Subcutaneous abdominal adipose tissue (tissue), 5 donors: ENCODE results near the gene BABAM2.
"Not testable (repeated sequence)": the region's sequence is repeated elsewhere in the genome, so short reads cannot be mapped to it uniquely, and the experiment has no call there.

Experiments used
- H3K27ac ChIP-seq: one replicate; pipeline ENCODE4 v1.7.0; 2013; ENCODE audit warnings: low read depth, mild to moderate bottlenecking, inconsistent platforms, low read length, moderate library complexity
- H3K27me3 ChIP-seq, 5 donors: one replicate each; pipeline ENCODE4 v1.7.0; 2013; ENCODE audit warnings: low read length in 5 of 5, inconsistent platforms in 1 of 5; ENCODE audit not compliant: control insufficient read depth in 5 of 5, insufficient read depth in 4 of 5
- H3K36me3 ChIP-seq, 5 donors: one replicate each; pipeline ENCODE4 v1.7.0; 2013; ENCODE audit warnings: low read length in 5 of 5; ENCODE audit not compliant: control insufficient read depth in 5 of 5, insufficient read depth in 5 of 5
- H3K4me1 ChIP-seq, 5 donors: one replicate each; pipeline ENCODE4 v1.7.0; 2013; ENCODE audit warnings: low read length in 5 of 5, mild to moderate bottlenecking in 3 of 5, moderate library complexity in 1 of 5; ENCODE audit not compliant: control insufficient read depth in 5 of 5, insufficient read depth in 5 of 5
- H3K4me3 ChIP-seq, 5 donors: one replicate each; pipeline ENCODE4 v1.7.0; 2013; ENCODE audit warnings: low read length in 5 of 5, low read depth in 1 of 5
- H3K9ac ChIP-seq, 5 donors: one replicate each; pipeline ENCODE4 v1.7.0; 2013; ENCODE audit warnings: low read length in 5 of 5, mild to moderate bottlenecking in 4 of 5, moderate library complexity in 3 of 5
- H3K9me3 ChIP-seq, 5 donors: one replicate each; pipeline ENCODE4 v1.7.0; 2013; ENCODE audit warnings: low read length in 5 of 5; ENCODE audit not compliant: control insufficient read depth in 5 of 5
- donor health status: healthy.
- donor health status: healthy.
- donor health status: healthy.
- donor health status: healthy.
- donor health status: healthy.

The BABAM2 gene

DNA sequence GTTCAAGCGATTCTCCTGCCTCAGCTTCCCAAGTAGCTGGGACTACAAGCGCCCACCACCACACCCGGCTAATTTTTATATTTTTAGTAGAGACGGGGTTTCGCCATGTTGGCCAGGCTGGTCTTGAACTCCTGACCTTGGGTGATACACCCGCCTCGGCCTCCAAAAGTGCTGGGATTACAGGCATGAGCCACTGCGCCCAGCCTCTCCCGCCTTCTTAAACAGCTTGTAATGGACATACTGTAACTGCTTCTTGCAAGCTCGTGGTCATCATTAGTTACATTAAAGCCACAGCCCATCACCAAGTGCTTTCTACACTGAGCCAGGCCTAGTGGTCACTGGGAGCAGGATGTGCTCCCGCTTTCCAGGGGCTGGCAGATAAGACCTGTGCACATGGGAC lies 444.7 kb downstream of the BABAM2 start:
- not testable (repeated sequence) for H3K27me3 ChIP-seq, H3K9me3 ChIP-seq, H3K9ac ChIP-seq, H3K4me3 ChIP-seq, H3K36me3 ChIP-seq, H3K27ac ChIP-seq
- H3K4me1 ChIP-seq, result peaks cover 9 to 45% (median 34%) of the 10 kb centered on the region in 5 donors

DNA sequence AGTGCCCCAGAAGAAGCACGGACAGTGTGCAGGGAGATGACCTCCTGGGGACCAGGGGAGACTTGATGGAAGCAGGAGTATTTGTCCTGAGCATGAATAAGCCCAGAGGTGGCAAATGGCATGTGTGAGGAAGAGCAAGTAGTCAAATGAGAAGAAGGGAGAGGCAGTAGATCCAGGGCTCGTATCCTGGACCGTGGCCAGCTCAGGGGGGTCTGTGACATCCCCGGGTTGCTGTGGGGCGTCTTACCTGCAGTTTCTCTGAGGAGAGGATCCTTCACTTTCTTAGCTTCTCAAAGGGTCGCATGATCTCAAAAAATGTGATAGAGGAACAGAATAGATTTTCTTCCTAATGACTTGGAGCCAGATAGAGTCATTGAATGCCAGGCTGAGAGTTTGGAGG lies 445.1 kb downstream of the BABAM2 start:
- H3K27ac ChIP-seq, result no peak overlapping the region
- H3K9me3 ChIP-seq, result no peaks in the 10 kb centered on the region
- peaks cover 9 to 47% (median 34%) of the 10 kb centered on the region in 5 donors for H3K4me1 ChIP-seq

DNA sequence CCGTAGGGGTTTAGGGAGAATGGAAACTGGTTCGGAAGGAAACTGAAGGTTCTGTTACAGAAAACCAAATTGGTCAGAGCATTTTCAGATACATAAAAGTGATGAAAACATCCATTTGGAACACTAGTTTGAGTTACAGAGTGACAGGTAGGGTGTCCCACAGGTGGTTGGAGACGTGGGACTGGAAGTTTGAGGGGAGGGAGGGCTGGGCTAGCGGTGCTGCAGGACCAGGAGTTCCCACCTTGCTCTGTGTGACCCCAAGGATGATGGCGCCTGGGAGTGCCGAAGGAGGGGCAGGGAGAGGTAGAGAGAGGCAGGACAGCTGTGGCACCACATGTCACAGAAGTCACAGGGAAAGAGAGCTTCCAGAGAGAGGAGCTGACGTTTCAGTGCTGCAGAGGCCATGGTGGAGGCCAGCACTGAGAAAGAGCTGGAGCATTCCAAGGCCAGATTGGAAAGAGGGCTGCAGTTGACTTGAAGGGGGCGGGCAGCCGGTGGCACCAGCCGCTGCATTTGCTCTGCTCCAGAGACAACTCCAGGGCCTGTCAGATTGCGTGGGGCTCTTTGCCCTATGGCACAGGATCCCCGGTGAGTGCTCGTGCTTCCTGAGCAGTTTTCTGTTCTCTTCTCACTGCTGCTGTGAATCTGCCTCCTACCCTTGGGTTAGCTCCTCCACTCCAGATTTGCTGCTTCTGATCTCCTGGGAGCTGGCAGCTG lies 445.9 kb downstream of the BABAM2 start:
- Histone ChIP-seq H3K27ac (no peak overlapping the region), H3K4me1 (peaks cover 9 to 47% (median 34%) of the 10 kb centered on the region in 5 donors), H3K9ac (no peak overlapping the region), H3K27me3 (no peaks in the 10 kb centered on the region), H3K36me3 (peaks cover 0 to 4% (median 0%) of the 10 kb centered on the region in 5 donors), H3K9me3 (no peaks in the 10 kb centered on the region), H3K4me3 (no peak overlapping the region)

More for the DNA sequence above, 445.1 kb downstream of the BABAM2 start:
- Histone ChIP-seq H3K9ac (no peak overlapping the region), H3K4me3 (no peak overlapping the region), H3K27me3 (no peaks in the 10 kb centered on the region), H3K36me3 (peaks cover 0 to 4% (median 0%) of the 10 kb centered on the region in 5 donors)

DNA sequence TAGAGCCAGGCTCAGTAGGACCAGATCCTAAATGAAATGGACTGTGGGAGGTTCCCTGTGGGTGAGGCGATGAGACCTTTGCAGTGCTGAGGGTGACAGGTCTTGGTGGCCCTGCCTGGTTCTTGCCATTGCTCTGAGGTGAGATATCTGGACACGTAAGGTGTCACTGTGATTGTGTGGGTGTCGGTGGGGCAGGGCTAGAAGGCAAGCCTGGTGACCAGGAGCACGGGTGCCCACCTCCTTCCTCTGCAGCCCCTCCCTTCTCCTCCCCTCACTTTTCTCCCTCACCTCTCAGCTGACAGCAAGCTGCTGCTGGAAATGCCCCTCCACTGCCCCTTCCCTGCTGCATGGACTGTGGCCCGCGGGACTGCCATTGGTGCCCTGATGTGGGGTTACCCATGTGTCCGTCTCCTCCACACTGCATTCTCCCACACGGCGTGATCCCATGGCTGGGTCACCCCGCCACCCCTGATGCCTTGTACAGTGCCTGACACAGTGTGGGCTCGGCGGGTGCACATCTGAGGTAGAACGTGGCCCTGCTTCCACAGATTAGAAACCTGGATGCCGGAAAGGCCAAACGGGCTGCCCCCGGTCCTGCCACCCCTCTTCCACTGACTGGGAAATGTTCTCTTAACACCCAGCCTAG lies 446.6 kb downstream of the BABAM2 start:
- H3K4me3 ChIP-seq, result no peak overlapping the region
- peaks cover 9 to 52% (median 35%) of the 10 kb centered on the region in 5 donors for H3K4me1 ChIP-seq
- peak overlapping the region in 1 of 5 donors; percentile 37 for H3K9ac ChIP-seq
- H3K9me3 ChIP-seq, result no peaks in the 10 kb centered on the region
- H3K27me3 ChIP-seq, result no peaks in the 10 kb centered on the region
- H3K27ac ChIP-seq, result no peak overlapping the region
- peaks cover 0 to 4% (median 0%) of the 10 kb centered on the region in 5 donors for H3K36me3 ChIP-seq

- peak overlapping the region in 1 of 5 donors; percentile 26 for H3K4me3 ChIP-seq
- H3K27ac ChIP-seq, result peak overlapping the region; percentile 58
- H3K36me3 ChIP-seq, result peaks cover 0 to 4% (median 0%) of the 10 kb centered on the region in 5 donors
- H3K9ac ChIP-seq, result peak overlapping the region in 2 of 5 donors; percentile 19 to 37
- H3K27me3 ChIP-seq, result no peaks in the 10 kb centered on the region
- peaks cover 14 to 61% (median 44%) of the 10 kb centered on the region in 5 donors for H3K4me1 ChIP-seq
- H3K9me3 ChIP-seq, result no peaks in the 10 kb centered on the region
Observed at GRCh38 chr2:28338046-28338817, 447.7 kb downstream of the BABAM2 start.

GRCh38 chr2:28338831-28339321 lies 448.3 kb downstream of the BABAM2 start:
- H3K27ac ChIP-seq, result peak overlapping the region; percentile 58
- H3K9ac ChIP-seq, result peak overlapping the region in 1 of 5 donors; percentile 25

GRCh38 chr2:28339516-28340175 lies 449.1 kb downstream of the BABAM2 start:
- Histone ChIP-seq H3K9me3 (no peaks in the 10 kb centered on the region), H3K4me1 (peaks cover 10 to 48% (median 35%) of the 10 kb centered on the region in 5 donors), H3K36me3 (peaks cover 0 to 4% (median 0%) of the 10 kb centered on the region in 5 donors), H3K27me3 (no peaks in the 10 kb centered on the region), H3K4me3 (no peak overlapping the region), H3K27ac (no peak overlapping the region), H3K9ac (no peak overlapping the region)

More at GRCh38 chr2:28338831-28339321, 448.3 kb downstream of the BABAM2 start:
- H3K4me1 ChIP-seq, result peaks cover 10 to 56% (median 38%) of the 10 kb centered on the region in 5 donors
- H3K27me3 ChIP-seq, result no peaks in the 10 kb centered on the region
- H3K4me3 ChIP-seq, result no peak overlapping the region
- H3K36me3 ChIP-seq, result peaks cover 0 to 4% (median 0%) of the 10 kb centered on the region in 5 donors
- no peaks in the 10 kb centered on the region for H3K9me3 ChIP-seq

DNA sequence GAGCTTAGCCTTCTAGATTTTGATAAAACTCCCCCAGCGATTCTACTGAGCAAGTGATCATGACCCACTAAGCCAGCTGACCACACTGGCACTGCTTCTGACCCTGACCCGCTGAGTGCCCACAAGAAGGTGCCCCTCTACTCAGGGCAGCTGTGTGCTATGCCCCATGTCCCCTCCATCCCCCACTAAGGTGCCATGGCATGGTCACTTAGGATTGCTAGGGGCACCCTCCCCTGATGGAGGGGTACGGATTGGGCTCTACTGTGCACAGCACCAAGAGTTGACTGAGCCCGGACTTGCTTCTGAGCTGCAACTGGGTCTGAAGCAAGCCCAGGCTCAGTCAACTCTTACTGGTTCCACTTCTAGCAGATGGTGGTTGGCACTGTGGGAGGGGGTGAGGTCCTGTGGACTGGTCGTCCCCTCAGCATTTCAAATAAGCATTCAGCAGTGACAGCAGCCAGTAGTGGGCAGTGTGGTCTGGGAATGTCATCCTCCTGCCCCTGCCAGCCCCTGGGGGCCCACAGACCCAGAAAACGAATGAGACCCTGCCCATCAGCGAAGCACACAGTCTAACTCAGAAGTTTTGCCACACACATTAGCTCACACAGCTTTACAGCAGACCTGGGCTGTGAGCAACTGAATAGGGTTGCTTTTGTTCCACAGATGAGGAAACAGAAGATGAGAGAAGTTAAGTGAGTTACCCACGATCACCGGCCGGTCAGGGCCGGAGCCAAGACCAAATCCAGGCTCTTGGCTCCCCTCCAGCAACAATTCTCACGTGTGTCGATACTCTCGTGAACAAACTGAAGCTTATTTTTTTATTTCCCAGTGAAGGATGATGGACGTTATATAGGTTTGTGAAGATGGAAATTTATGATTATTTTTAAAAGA lies 450.0 kb downstream of the BABAM2 start:
- no peak overlapping the region for H3K4me3 ChIP-seq
- no peak overlapping the region for H3K9ac ChIP-seq
- no peaks in the 10 kb centered on the region for H3K27me3 ChIP-seq
- H3K27ac ChIP-seq, result no peak overlapping the region
- no peaks in the 10 kb centered on the region for H3K9me3 ChIP-seq
- H3K4me1 ChIP-seq, result peaks cover 10 to 48% (median 35%) of the 10 kb centered on the region in 5 donors
- H3K36me3 ChIP-seq, result peaks cover 0 to 4% (median 0%) of the 10 kb centered on the region in 5 donors
